ENCODE measurements around the gene OR52E4. TPM values are rescaled to one million over a fixed set of nuclear protein-coding genes. Genes with fewer than 3 reads are reported as not detected.

OR52E4 gene
- total RNA-seq, 1 experiment from 2014 or later = not detected

GRCh38 chr11:5865826-5866225 lies 14.6 kb upstream of the OR52E4 start:
- intact Hi-C loops (cut with micrococcal nuclease) = no loop called here
- no peak overlapping the region for H3K4me2 ChIP-seq (ENCODE audit: low read length)
- peaks cover 4% of the 10 kb centered on the region; the same call in 1 of the 2 replicates for H3K27me3 ChIP-seq (ENCODE audit: low read length)
- no TSS peak for BruUV-seq (replicated peaks)
- no peaks in the 10 kb centered on the region for H3K9me2 ChIP-seq (replicated peaks; ENCODE audit: low read length)
- no peak overlapping the region for H2AFZ ChIP-seq (ENCODE audit: low read length)
- DNase-seq (no peak), ATAC-seq (no peak)
- H3K4me1 ChIP-seq (ENCODE audit: insufficient read depth, low read length) = no peaks in the 10 kb centered on the region
- no peak overlapping the region for H3K27ac ChIP-seq (ENCODE audit: low read length)
- no peaks in the 10 kb centered on the region for H3K79me2 ChIP-seq (ENCODE audit: low read length)
- no peaks in the 10 kb centered on the region for H3F3A ChIP-seq (ENCODE audit: low read length, unreplicated experiment)
- POLR2A ChIA-PET (ENCODE audit: unreplicated experiment) = no interaction called here
- H3K4me3 ChIP-seq (ENCODE audit: low read length) = no peak overlapping the region
- H3K36me3 ChIP-seq (ENCODE audit: low read depth, low read length) = no peaks in the 10 kb centered on the region
- no peak overlapping the region for H3K9ac ChIP-seq (ENCODE audit: low read length)
- CTCF ChIA-PET = no interaction called here
- H4K20me1 ChIP-seq (ENCODE audit: low read length) = no peaks in the 10 kb centered on the region
- no peak for TF ChIP-seq EZH2 (IDR thresholded peaks at IDR 0.05; ENCODE audit: low read length, unreplicated experiment)
- no peak for TF ChIP-seq EZH2phosphoT487 (IDR thresholded peaks at IDR 0.05; ENCODE audit: borderline replicate concordance, low read length)
- TF ChIP-seq, protein P1, sequence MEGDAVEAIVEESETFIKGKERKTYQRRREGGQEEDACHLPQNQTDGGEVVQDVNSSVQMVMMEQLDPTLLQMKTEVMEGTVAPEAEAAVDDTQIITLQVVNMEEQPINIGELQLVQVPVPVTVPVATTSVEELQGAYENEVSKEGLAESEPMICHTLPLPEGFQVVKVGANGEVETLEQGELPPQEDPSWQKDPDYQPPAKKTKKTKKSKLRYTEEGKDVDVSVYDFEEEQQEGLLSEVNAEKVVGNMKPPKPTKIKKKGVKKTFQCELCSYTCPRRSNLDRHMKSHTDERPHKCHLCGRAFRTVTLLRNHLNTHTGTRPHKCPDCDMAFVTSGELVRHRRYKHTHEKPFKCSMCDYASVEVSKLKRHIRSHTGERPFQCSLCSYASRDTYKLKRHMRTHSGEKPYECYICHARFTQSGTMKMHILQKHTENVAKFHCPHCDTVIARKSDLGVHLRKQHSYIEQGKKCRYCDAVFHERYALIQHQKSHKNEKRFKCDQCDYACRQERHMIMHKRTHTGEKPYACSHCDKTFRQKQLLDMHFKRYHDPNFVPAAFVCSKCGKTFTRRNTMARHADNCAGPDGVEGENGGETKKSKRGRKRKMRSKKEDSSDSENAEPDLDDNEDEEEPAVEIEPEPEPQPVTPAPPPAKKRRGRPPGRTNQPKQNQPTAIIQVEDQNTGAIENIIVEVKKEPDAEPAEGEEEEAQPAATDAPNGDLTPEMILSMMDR (conservative IDR thresholded peaks at IDR 0.05; ENCODE audit: low read depth, low read length) = no peak
- H3K9me3 ChIP-seq (ENCODE audit: low read length) = no peaks in the 10 kb centered on the region

- DNase-seq (no peak), ATAC-seq (no peak)
- Histone ChIP-seq H3K4me1 (ENCODE audit: insufficient read depth, low read length) (no peaks in the 10 kb centered on the region), H3K36me3 (ENCODE audit: low read depth, low read length) (no peaks in the 10 kb centered on the region), H3K9me2 (replicated peaks; ENCODE audit: low read length) (no peaks in the 10 kb centered on the region), H3K9ac (ENCODE audit: low read length) (no peak overlapping the region), H3K27ac (ENCODE audit: low read length) (no peak overlapping the region), H2AFZ (ENCODE audit: low read length) (no peak overlapping the region), H4K20me1 (ENCODE audit: low read length) (no peaks in the 10 kb centered on the region), H3K9me3 (ENCODE audit: low read length) (no peaks in the 10 kb centered on the region), H3F3A (ENCODE audit: low read length, unreplicated experiment) (no peaks in the 10 kb centered on the region), H3K4me2 (ENCODE audit: low read length) (no peak overlapping the region), H3K4me3 (ENCODE audit: low read length) (no peak overlapping the region), H3K27me3 (ENCODE audit: low read length) (no peaks in the 10 kb centered on the region), H3K79me2 (ENCODE audit: low read length) (no peaks in the 10 kb centered on the region)
- intact Hi-C loops (cut with micrococcal nuclease) = no loop called here
- ChIA-PET CTCF (no interaction called here), POLR2A (ENCODE audit: unreplicated experiment) (no interaction called here)
- BruUV-seq (replicated peaks) = no TSS peak
- no peak for TF ChIP-seq EZH2 (IDR thresholded peaks at IDR 0.05; ENCODE audit: low read length, unreplicated experiment)
- TF ChIP-seq, protein P1 (conservative IDR thresholded peaks at IDR 0.05; ENCODE audit: low read depth, low read length) = no peak
- no peak for TF ChIP-seq EZH2phosphoT487 (IDR thresholded peaks at IDR 0.05; ENCODE audit: borderline replicate concordance, low read length)
Measured at GRCh38 chr11:5878564-5878963, 1.9 kb upstream of the OR52E4 start.

GRCh38 chr11:5881756-5882155 lies 1.3 kb downstream of the OR52E4 start:
- Histone ChIP-seq H4K20me1 (ENCODE audit: low read length) (no peaks in the 10 kb centered on the region), H3K4me3 (ENCODE audit: low read length) (no peak overlapping the region), H3K36me3 (ENCODE audit: low read depth, low read length) (no peaks in the 10 kb centered on the region), H3K9me2 (replicated peaks; ENCODE audit: low read length) (no peaks in the 10 kb centered on the region), H3K79me2 (ENCODE audit: low read length) (no peaks in the 10 kb centered on the region), H3K9ac (ENCODE audit: low read length) (no peak overlapping the region), H3K27ac (ENCODE audit: low read length) (no peak overlapping the region), H3K4me2 (ENCODE audit: low read length) (no peak overlapping the region), H3F3A (ENCODE audit: low read length, unreplicated experiment) (no peaks in the 10 kb centered on the region), H3K4me1 (ENCODE audit: insufficient read depth, low read length) (no peaks in the 10 kb centered on the region), H3K27me3 (ENCODE audit: low read length) (peaks cover 11% of the 10 kb centered on the region; the same call in 1 of the 2 replicates), H3K9me3 (ENCODE audit: low read length) (no peaks in the 10 kb centered on the region), H2AFZ (ENCODE audit: low read length) (no peak overlapping the region)
- BruUV-seq (replicated peaks) = no TSS peak
- POLR2A ChIA-PET (ENCODE audit: unreplicated experiment) = no interaction called here
- no peak for TF ChIP-seq EZH2phosphoT487 (IDR thresholded peaks at IDR 0.05; ENCODE audit: borderline replicate concordance, low read length)
- TF ChIP-seq, protein P1 (conservative IDR thresholded peaks at IDR 0.05; ENCODE audit: low read depth, low read length) = no peak
- TF ChIP-seq EZH2 (IDR thresholded peaks at IDR 0.05; ENCODE audit: low read length, unreplicated experiment) = no peak
- ATAC-seq (no peak), DNase-seq (no peak)
- CTCF ChIA-PET = no interaction called here
- intact Hi-C loops (cut with micrococcal nuclease) = no loop called here
